ENCODE measurements around the gene OR7C2. TPM values are rescaled to one million over a fixed set of nuclear protein-coding genes. Genes with fewer than 3 reads are reported as not detected.

OR7C2 gene
- total RNA-seq, 4 donors from 2014 or later: not detected

DNA sequence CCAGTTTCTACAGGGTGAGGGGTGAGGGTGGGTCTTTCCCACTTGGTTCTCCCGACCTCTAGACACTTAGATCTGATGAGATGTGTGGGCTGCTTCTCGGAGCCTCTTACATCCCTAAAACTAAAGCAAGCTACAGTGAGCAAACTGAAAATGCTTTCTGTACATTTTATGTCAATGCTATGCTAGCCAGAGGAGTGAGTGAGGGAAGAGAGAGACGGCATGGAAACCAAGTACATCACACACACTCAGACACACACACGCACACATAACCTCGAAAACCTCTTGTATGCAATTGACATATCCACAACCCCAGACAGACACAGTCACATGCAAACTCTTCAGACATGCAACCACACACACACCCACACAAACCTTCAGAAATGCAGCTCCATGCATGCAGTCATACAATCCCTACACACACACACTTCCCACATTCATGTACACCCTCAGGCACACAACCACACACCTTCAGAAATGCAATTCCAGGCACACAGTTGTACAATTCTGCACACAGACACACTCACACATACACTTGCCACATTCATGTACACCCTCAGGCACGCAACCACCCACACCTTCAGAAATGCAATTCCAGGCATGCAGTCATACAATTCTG is 37.0 kb downstream of the OR7C2 start:
- TF ChIP-seq, protein P1, sequence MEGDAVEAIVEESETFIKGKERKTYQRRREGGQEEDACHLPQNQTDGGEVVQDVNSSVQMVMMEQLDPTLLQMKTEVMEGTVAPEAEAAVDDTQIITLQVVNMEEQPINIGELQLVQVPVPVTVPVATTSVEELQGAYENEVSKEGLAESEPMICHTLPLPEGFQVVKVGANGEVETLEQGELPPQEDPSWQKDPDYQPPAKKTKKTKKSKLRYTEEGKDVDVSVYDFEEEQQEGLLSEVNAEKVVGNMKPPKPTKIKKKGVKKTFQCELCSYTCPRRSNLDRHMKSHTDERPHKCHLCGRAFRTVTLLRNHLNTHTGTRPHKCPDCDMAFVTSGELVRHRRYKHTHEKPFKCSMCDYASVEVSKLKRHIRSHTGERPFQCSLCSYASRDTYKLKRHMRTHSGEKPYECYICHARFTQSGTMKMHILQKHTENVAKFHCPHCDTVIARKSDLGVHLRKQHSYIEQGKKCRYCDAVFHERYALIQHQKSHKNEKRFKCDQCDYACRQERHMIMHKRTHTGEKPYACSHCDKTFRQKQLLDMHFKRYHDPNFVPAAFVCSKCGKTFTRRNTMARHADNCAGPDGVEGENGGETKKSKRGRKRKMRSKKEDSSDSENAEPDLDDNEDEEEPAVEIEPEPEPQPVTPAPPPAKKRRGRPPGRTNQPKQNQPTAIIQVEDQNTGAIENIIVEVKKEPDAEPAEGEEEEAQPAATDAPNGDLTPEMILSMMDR (IDR thresholded peaks at IDR 0.05; ENCODE audit: low read depth): no peak

DNA sequence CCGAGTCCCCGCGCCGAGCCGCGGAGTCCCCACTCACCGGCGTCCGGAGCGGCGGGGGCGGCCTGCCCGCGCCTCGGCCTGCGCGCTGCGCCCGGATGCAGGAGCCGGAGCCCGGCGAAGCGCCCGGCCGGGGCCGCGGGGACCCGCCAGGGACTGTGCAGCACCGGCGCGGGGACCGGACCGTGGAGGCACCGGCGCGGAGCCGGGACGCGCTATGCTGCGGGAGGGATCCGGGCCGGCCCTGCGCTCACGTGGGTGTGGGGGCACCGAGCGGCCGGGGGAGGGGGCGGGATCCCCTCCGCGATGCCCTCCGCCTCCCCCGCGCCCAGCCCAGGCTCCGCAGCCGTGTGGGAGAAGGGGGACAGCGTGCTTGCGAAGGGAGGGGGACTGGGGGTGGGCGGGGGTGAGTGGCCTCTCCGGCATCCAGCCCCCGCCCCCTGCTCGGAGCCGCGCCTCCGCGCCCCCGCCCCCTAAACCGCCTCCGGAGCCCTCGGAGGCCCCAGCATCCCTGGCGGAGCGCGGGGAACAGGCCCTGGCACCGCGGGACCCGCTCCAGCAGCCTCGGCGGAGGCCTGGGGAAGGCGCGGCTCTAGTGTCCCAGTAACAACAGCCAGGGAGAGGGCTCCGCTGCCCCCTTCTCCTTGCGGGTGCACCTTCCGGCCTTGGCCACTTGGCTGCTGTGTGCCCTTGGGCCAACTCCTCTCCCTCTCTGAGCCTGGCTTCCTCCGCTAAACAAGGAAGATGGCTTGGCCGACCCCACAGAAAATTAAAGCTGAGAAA is 38.4 kb downstream of the OR7C2 start, which contains the start of gene SLC1A6:
TSS of gene SLC1A6 (minus strand) at position 389 of the 780 bp plus-strand sequence. CDS start 6,954 bp downstream, outside the sequence.
- TF ChIP-seq, protein P1 (IDR thresholded peaks at IDR 0.05; ENCODE audit: low read depth): no peak

DNA sequence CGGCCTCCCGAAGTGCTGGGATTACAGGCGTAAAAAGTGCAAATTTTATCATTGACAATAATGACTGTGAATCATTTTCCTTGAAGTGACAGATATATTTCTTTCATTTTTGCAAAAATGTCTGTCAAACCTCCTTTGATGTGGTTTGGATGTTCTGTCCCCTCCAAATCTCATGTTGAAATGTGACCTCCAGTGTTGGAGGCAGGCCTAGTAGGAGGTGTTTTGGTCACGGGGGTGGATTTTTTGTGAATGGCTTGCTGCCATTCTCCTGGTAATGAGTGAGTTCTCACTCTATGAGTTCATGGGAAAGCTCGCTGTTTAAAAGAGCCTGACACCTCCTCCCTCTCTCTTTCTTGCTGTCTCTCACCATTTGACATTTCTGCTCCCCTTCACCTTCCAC is 43.8 kb downstream of the OR7C2 start:
- TF ChIP-seq, protein P1 (IDR thresholded peaks at IDR 0.05; ENCODE audit: low read depth): no peak

Other genes with a start within 250 kb of the OR7C2 start
- 10 to 100 TPM in 1 of 4 donors, 1 to 10 TPM in 3; 2.3 to 18.4 (median 4.1) TPM for gene ADGRE2, start 162.9 kb upstream of the OR7C2 start, total RNA-seq
- not detected for gene OR7A5, start 106.3 kb upstream of the OR7C2 start, total RNA-seq
- gene OR7C1, start 106.3 kb upstream of the OR7C2 start, total RNA-seq: not detected
- gene OR7A10, start 92.6 kb upstream of the OR7C2 start, total RNA-seq: not detected
- gene OR7A17, start 55.4 kb upstream of the OR7C2 start, total RNA-seq: not detected
- not detected for gene SLC1A6, start 38.4 kb downstream of the OR7C2 start, total RNA-seq
- not detected for gene CASP14, start 108.0 kb downstream of the OR7C2 start, total RNA-seq
- gene OR1I1, start 140.7 kb downstream of the OR7C2 start, total RNA-seq: not detected
- gene SYDE1, start 165.9 kb downstream of the OR7C2 start, total RNA-seq: 10 to 100 TPM; 10.9 to 35.2 (median 18.0) TPM

All from subcutaneous adipose tissue (tissue), 4 donors.